Activated T-helper 1 cell treated with anti-CD3 and anti-CD28 coated beads, Interleukin-12 subunit alpha, Interleukin-12 subunit beta, Interleukin-2, Interleukin-4 antibody, amounts not matched to agents 30 ng/mL and 10 ng/mL and 1 ng/mL, durations not matched to agents 14 hours and 24 hours and 36 hours (primary cell): ENCODE data around the gene C15orf39. TPM values are rescaled to one million over a fixed set of nuclear protein-coding genes. Genes with fewer than 3 reads are reported as not detected.
"Not testable (repeated sequence)": the region's sequence is repeated elsewhere in the genome, so short reads cannot be mapped to it uniquely, and the experiment has no call there.

ENCODE experiments used
- DNase-seq: peaks from one replicate; pipeline ENCODE4 v3.0.0; 2021; ENCODE audit warnings: low spot score
- H3K27ac Mint-ChIP-seq: one replicate; pipeline ENCODE4 v1.8.0; 2021; ENCODE audit warnings: mild to moderate bottlenecking, mixed read lengths
- H3K27me3 Mint-ChIP-seq: one replicate; pipeline ENCODE4 v1.8.0; 2022; ENCODE audit warnings: mild to moderate bottlenecking, moderate library complexity, mixed read lengths; ENCODE audit not compliant: insufficient read depth
- H3K36me3 Mint-ChIP-seq: one replicate; pipeline ENCODE4 v1.8.0; 2021; ENCODE audit warnings: low read depth, mixed read lengths
- H3K4me1 Mint-ChIP-seq: one replicate; pipeline ENCODE4 v1.8.0; 2021; ENCODE audit warnings: low read depth, mixed read lengths
- H3K4me3 Mint-ChIP-seq: one replicate; pipeline ENCODE4 v1.8.0; 2021; ENCODE audit warnings: mild to moderate bottlenecking, moderate library complexity, mixed read lengths
- H3K9me3 Mint-ChIP-seq: one replicate; pipeline ENCODE4 v1.8.0; 2021; ENCODE audit warnings: mixed read lengths
- intact Hi-C: fragments of 100-400 bp; cut with micrococcal nuclease; formaldehyde crosslinking; loops from one replicate; pipeline ENCODE4 v1.15.1; 2024
- total RNA-seq: library from RNA; stranded (reverse); gene quantifications from 2 replicates; pipeline ENCODE4 v1.2.3, GENCODE V29; 2022

Gene C15orf39
- total RNA-seq, 1 donor from 2014 or later = 46.1 TPM

DNA sequence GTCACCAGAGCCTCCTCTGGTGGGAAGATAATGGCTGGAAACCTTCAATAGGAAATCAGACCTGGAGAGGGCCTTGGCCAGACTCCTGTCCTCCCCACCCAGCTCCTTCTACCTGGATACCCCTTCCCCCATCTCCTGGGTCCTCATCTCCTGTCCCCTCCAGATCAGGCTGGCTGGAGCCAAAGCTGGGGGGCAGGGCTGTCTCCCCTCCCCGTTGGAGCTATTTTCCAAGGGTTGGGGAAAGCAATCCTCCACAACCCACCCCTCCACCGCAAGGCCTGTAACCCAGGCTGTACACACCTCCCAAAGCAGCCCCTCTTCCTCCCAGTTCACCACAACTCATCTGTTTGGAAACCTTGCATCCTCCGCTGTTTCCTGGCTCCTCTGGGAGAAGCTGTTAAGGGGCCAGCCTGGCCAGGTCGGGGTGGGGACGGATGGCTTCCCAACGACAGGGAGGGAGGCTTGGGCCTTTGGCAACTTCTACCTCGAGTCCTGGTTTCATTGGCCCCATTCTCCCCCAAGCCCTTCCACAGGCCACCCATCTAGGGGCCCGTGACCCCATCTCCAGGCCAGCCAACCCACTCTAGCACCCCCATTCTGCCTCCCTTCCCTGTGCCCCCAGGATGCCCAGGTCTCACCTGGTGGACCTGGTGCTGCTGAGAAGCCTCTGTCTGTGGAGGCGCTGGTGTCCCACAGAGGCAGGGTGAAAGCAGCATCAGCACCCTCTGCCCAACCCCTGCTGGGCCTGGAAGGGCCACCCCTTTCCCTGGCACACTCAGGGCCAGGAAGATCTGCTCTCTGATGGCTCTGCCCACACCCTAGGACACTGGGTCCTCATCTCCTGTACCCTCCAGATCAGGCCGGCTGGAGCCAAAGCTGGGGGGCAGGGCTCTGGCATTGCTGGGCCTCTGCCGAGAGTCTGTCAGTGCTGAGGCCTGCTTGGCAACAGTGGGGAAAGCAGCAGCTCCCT is 34.4 kb downstream of the C15orf39 start:
- Mint-ChIP-seq H3K36me3 (no peaks in the 10 kb centered on the region), H3K27ac (no peak overlapping the region), H3K4me3 (no peak overlapping the region), H3K4me1 (no peaks in the 10 kb centered on the region), H3K9me3 (no peaks in the 10 kb centered on the region), H3K27me3 (peaks cover 15% of the 10 kb centered on the region)
- intact Hi-C loops = no loop called here
- DNase-seq = no peak

DNA sequence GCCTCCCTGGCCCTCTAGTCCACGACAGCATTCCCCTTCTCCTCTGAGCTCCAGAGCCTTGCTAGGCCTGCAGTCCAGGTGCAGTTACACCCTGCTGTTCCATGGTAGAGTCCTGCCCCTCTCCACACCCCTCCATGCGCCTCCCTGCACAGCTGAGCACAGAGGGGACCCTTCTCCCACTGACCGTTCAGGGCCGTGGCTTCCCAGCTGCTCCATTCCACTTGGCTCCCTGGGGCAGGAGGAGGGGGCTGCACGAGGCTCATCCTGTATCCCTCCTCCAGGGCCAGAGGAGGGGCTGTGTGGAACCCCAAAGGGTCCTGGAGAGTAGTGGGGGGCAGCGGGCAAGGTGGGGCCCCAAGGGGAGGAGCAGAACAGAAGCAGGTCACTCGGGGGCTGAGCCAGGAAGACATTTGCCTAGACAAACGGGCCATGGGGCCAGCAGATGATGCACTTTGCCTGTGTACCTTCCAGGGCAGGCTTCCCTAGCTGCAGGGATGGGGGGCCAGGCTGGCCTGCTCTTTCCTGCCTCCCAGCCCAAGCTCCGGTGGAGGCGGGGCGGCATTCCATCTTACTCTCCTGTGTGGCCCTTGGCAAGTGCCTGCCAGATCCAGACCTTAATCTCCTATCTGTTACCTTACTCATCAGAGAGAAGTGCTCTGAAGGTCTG is 35.8 kb downstream of the C15orf39 start:
- no peak overlapping the region for H3K27ac Mint-ChIP-seq
- no peak for DNase-seq
- no peaks in the 10 kb centered on the region for H3K4me1 Mint-ChIP-seq
- H3K27me3 Mint-ChIP-seq = peaks cover 15% of the 10 kb centered on the region
- no peaks in the 10 kb centered on the region for H3K9me3 Mint-ChIP-seq
- no peaks in the 10 kb centered on the region for H3K36me3 Mint-ChIP-seq
- intact Hi-C loops = no loop called here
- H3K4me3 Mint-ChIP-seq = no peak overlapping the region

DNA sequence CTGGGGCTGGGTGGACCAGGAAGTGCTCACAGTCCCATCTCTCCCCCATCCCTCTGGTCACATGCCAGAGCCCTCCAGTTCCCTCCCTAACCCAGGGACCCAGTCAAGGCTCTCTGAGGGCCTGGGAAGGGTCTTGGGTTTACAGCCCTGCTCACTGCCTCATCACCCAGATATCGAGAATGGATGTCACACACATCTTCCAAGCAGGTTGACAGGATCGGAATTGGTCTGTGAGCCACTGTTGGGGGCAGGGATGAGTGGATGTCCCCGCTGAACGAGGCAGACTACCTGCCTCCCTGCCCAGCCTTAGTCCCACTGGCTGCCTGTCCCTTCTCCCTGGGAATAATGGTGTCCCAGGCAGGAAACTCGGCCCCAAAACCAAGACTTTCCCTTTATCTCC is 36.5 kb downstream of the C15orf39 start:
- Mint-ChIP-seq H3K27ac (no peak overlapping the region), H3K4me1 (no peaks in the 10 kb centered on the region), H3K36me3 (no peaks in the 10 kb centered on the region), H3K4me3 (no peak overlapping the region), H3K9me3 (no peaks in the 10 kb centered on the region), H3K27me3 (peaks cover 15% of the 10 kb centered on the region)
- intact Hi-C loops = no loop called here
- no peak for DNase-seq

DNA sequence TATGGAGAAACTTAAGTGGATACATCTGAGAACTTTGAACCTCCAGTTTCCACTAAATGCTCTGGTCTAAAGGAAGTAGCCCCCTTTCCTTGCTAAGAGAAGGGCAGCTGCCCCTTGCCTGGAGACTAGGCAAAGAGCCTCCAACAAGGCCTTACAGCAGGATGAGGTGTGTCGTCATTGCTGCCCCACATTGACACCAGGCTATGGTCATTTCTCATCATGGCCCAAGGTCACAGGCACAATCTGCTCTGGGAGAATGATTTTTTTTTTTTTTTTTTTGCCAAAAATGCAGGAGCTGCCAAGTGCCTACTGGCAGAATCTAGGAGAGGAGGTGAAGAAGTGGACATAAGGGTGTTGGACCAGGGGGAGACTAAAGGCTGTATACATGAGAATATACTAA is 44.1 kb downstream of the C15orf39 start:
- H3K27me3 Mint-ChIP-seq = peaks cover 19% of the 10 kb centered on the region
- H3K4me1 Mint-ChIP-seq = not testable (repeated sequence)

DNA sequence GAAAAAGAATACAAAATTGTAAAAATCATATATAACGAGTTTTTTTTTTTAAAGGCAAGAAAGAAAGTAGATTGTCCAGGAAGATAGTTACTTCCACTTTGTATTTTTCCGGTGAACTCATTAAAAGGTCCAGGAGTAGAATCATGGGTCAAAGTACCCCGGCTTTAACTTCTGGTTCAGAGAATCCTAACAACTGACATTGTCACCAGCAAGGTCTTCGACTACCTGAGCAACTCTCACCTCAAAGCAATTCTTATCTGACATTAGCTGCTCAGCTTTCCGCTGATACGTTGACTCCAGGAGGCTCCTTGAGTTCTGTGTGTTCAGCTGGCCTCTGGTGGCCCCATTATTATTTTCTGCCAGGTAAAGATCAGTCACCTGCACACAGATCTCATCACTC is 47.3 kb downstream of the C15orf39 start:
- intact Hi-C loops, H3K4me1 Mint-ChIP-seq, H3K4me3 Mint-ChIP-seq, H3K27ac Mint-ChIP-seq, DNase-seq, H3K36me3 Mint-ChIP-seq, H3K9me3 Mint-ChIP-seq: not testable (repeated sequence)
- H3K27me3 Mint-ChIP-seq = peaks cover 25% of the 10 kb centered on the region

More for the DNA sequence above, 44.1 kb downstream of the C15orf39 start:
- H3K9me3 Mint-ChIP-seq, H3K4me3 Mint-ChIP-seq, DNase-seq, H3K36me3 Mint-ChIP-seq, H3K27ac Mint-ChIP-seq, intact Hi-C loops: not testable (repeated sequence)

DNA sequence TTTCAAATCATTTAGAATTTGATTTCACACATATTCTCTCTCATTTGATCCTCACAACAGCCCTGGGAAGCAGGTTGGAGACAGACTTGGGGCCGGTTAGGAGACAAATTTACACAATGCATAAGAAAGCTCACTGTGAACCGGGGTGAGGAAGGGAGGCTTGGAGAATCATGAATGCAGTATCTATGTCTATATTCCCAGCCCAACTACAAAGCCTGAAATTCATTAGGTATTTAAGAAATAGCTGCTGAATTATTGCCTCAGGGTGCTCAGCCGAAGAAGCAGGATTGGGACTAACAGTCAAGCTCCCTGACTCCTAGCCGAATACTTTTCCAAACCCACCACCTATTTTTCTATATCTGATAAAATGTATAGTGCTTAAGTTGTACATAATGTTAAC is 48.0 kb downstream of the C15orf39 start:
- intact Hi-C loops = no loop called here

DNA sequence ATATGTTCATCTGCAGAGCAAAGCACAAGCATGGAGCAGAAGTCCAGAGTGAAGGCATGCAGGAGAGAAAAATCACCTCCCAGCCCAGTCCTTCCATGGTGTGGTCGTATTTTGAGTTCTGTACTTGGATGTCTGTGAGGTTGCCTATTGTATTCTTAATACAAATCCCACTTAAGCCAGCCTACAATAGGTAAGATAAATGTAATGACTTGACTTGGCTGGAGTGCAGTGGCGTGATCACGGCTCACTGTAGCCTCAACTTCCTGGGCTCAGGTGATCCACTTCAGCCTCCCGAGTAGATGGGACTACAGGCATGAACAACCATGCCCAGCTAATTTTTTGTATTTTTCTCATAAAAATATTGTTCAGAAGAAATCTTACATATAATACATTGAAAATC is 49.7 kb downstream of the C15orf39 start:
- H3K9me3 Mint-ChIP-seq, intact Hi-C loops, H3K4me3 Mint-ChIP-seq, DNase-seq, H3K27ac Mint-ChIP-seq, H3K36me3 Mint-ChIP-seq, H3K4me1 Mint-ChIP-seq: not testable (repeated sequence)
- peaks cover 25% of the 10 kb centered on the region for H3K27me3 Mint-ChIP-seq

More for the DNA sequence above, 48.0 kb downstream of the C15orf39 start:
- no peaks in the 10 kb centered on the region for H3K4me1 Mint-ChIP-seq
- peaks cover 25% of the 10 kb centered on the region for H3K27me3 Mint-ChIP-seq
- H3K36me3 Mint-ChIP-seq = no peaks in the 10 kb centered on the region
- H3K9me3 Mint-ChIP-seq = no peaks in the 10 kb centered on the region
- no peak overlapping the region for H3K27ac Mint-ChIP-seq
- H3K4me3 Mint-ChIP-seq = no peak overlapping the region
- DNase-seq = no peak

DNA sequence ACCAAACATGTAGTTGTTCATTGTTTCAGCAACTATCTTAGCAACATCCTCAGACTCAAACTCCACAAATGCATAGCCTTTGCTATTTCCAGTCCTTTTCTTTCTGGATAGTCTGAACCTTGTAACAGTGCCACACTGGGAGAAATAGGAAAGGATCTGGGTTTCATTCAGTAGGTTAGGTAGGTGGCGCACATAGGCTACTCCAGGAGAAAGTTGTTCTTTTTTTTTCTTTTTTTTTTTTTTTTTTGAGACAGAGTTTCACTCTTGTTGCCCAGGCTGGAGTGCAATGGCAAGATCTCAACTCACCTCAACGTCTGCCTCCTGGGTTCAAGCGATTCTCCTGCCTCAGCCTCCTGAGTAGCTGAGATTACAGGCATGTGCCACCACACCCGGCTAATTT is 50.6 kb downstream of the C15orf39 start:
- H3K4me1 Mint-ChIP-seq, H3K27ac Mint-ChIP-seq, H3K4me3 Mint-ChIP-seq, H3K9me3 Mint-ChIP-seq, DNase-seq, intact Hi-C loops, H3K36me3 Mint-ChIP-seq: not testable (repeated sequence)
- H3K27me3 Mint-ChIP-seq = peaks cover 22% of the 10 kb centered on the region

DNA sequence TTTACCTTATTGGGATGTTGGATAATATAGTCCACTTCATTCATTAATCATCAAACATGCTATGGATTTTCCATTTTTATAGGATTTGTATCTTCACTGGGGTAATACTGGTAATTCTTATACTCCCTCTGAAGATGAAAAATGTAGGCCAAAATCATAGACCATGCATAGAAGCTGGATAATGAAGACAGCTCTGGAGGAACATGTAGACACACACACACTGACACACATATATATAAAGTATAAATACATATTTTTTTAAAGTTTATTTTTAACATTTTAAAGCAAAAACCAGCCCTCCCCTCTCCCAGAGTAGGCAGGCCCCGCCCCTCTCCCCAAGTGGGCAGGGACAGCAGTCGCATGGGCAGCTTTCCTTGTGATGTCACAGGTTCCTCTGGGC is 56.4 kb downstream of the C15orf39 start, which contains the start of gene GOLGA6C:
TSS of gene GOLGA6C (plus strand) at position 301 of the 400 bp plus-strand sequence. CDS start 265 bp downstream, outside the sequence.
- H3K36me3 Mint-ChIP-seq, H3K4me1 Mint-ChIP-seq, H3K4me3 Mint-ChIP-seq, intact Hi-C loops, H3K9me3 Mint-ChIP-seq, H3K27ac Mint-ChIP-seq, H3K27me3 Mint-ChIP-seq, DNase-seq: not testable (repeated sequence)

DNA sequence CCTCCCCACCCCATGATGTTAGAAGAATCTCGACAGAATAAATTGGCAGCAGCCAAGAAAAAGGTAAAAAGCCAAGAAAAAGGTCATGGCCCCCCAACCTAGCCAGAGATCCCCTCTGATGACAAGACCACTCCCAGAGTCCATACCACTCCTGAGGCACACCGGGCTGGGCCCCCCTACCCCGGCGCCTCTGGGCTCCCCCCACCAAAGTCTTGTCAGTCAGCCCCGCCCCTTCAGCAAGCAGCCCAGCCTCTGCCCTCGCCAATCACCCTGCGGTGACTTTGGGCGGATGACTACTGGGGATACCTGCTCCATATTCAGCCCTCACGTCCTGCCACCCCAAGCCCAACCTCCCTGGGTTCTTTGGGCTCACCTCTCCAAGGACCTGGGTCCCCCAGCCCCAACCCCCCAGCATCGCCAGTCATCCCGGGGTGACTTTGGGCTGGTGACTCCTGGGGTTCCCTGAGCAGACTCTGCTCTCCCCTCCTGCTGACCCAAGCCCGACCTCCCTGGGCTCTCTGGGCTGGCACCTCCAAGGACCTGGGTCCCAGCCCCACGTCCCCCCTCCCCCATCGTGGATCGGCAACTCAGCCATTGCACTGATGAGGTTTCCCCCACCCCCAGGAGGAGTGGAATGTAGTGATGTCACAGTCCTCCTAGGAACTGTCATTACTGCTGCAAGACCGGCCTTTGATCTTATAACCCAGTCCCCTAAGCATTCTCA is 57.1 kb downstream of the C15orf39 start:
- H3K9me3 Mint-ChIP-seq, intact Hi-C loops, H3K4me3 Mint-ChIP-seq, H3K27ac Mint-ChIP-seq, H3K27me3 Mint-ChIP-seq, H3K4me1 Mint-ChIP-seq, DNase-seq, H3K36me3 Mint-ChIP-seq: not testable (repeated sequence)

DNA sequence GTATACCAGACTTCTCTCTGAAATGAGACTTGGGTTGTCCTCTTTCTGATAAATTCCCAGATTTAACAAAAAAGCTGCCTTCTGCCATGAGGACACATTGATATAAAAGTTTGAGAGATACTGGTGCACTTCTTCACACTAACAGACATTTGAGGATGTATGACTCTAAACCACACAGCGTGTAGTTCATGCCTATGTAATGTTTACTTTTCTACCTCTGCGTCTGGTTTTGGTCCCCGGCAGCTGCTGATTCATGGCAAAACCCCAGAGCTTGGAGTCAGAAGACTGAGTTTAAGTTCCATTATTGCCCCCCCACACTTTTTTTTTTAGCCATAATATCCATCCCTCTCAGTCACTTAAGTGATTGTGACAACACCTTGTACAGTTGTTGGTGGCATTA is 58.2 kb downstream of the C15orf39 start:
- H3K27me3 Mint-ChIP-seq, H3K36me3 Mint-ChIP-seq, H3K27ac Mint-ChIP-seq, H3K9me3 Mint-ChIP-seq, DNase-seq, H3K4me3 Mint-ChIP-seq, intact Hi-C loops, H3K4me1 Mint-ChIP-seq: not testable (repeated sequence)
